Measurements from ENCODE around the gene SH3TC1.

The SH3TC1 gene

GRCh38 chr4:8257854-8258253 is 58.8 kb downstream of the SH3TC1 start:
- no peaks in the 10 kb centered on the region for H3K27me3 ChIP-seq (ENCODE audit: control insufficient read depth, insufficient read depth, low read length)
- H3K4me3 ChIP-seq (ENCODE audit: low read depth, low read length) = no peak overlapping the region
- TF ChIP-seq CTCF (IDR thresholded peaks at IDR 0.05) = no peak

GRCh38 chr4:8258552-8259212 is 59.6 kb downstream of the SH3TC1 start:
- no peaks in the 10 kb centered on the region for H3K4me1 ChIP-seq
- no peak overlapping the region for H2AFZ ChIP-seq
- no peak overlapping the region for H3K9ac ChIP-seq
- no peaks in the 10 kb centered on the region for H3K27me3 ChIP-seq (ENCODE audit: control insufficient read depth, insufficient read depth, low read length)
- TF ChIP-seq CTCF (IDR thresholded peaks at IDR 0.05) = no peak
- H3K4me3 ChIP-seq (ENCODE audit: low read depth, low read length) = no peak overlapping the region
- H3K79me2 ChIP-seq = no peaks in the 10 kb centered on the region
- H3K9me3 ChIP-seq (ENCODE audit: control insufficient read depth, low read length) = no peaks in the 10 kb centered on the region
- H3K27ac ChIP-seq = no peak overlapping the region
- H3K4me2 ChIP-seq (ENCODE audit: low read length) = no peak overlapping the region
- H3K36me3 ChIP-seq (ENCODE audit: control insufficient read depth, insufficient read depth, low read length) = no peaks in the 10 kb centered on the region

More at GRCh38 chr4:8257854-8258253, 58.8 kb downstream of the SH3TC1 start:
- no peaks in the 10 kb centered on the region for H3K36me3 ChIP-seq (ENCODE audit: control insufficient read depth, insufficient read depth, low read length)
- H3K4me2 ChIP-seq (ENCODE audit: low read length) = no peak overlapping the region
- no peaks in the 10 kb centered on the region for H3K79me2 ChIP-seq
- no peak overlapping the region for H3K27ac ChIP-seq
- no peaks in the 10 kb centered on the region for H3K9me3 ChIP-seq (ENCODE audit: control insufficient read depth, low read length)
- H3K4me1 ChIP-seq = no peaks in the 10 kb centered on the region
- no peak overlapping the region for H3K9ac ChIP-seq
- H2AFZ ChIP-seq = no peak overlapping the region

GRCh38 chr4:8259743-8260430 is 60.8 kb downstream of the SH3TC1 start:
- H3K36me3 ChIP-seq (ENCODE audit: control insufficient read depth, insufficient read depth, low read length) = no peaks in the 10 kb centered on the region
- no peaks in the 10 kb centered on the region for H3K79me2 ChIP-seq
- TF ChIP-seq CTCF (IDR thresholded peaks at IDR 0.05) = no peak
- H3K27me3 ChIP-seq (ENCODE audit: control insufficient read depth, insufficient read depth, low read length) = no peaks in the 10 kb centered on the region
- no peaks in the 10 kb centered on the region for H3K4me1 ChIP-seq
- H2AFZ ChIP-seq = no peak overlapping the region
- no peak overlapping the region for H3K27ac ChIP-seq
- H3K9me3 ChIP-seq (ENCODE audit: control insufficient read depth, low read length) = no peaks in the 10 kb centered on the region
- H3K4me3 ChIP-seq (ENCODE audit: low read depth, low read length) = no peak overlapping the region
- no peak overlapping the region for H3K4me2 ChIP-seq (ENCODE audit: low read length)
- H3K9ac ChIP-seq = no peak overlapping the region

GRCh38 chr4:8260656-8261111 is 61.6 kb downstream of the SH3TC1 start:
- no peak overlapping the region for H3K27ac ChIP-seq
- no peak overlapping the region for H3K9ac ChIP-seq
- H3K4me1 ChIP-seq = no peaks in the 10 kb centered on the region

More at GRCh38 chr4:8260656-8261111, 61.6 kb downstream of the SH3TC1 start:
- no peak for TF ChIP-seq CTCF (IDR thresholded peaks at IDR 0.05)
- H2AFZ ChIP-seq = no peak overlapping the region
- H3K4me2 ChIP-seq (ENCODE audit: low read length) = no peak overlapping the region
- no peaks in the 10 kb centered on the region for H3K27me3 ChIP-seq (ENCODE audit: control insufficient read depth, insufficient read depth, low read length)
- H3K36me3 ChIP-seq (ENCODE audit: control insufficient read depth, insufficient read depth, low read length) = no peaks in the 10 kb centered on the region
- H3K9me3 ChIP-seq (ENCODE audit: control insufficient read depth, low read length) = no peaks in the 10 kb centered on the region
- no peaks in the 10 kb centered on the region for H3K79me2 ChIP-seq
- H3K4me3 ChIP-seq (ENCODE audit: low read depth, low read length) = no peak overlapping the region
